IPS-18c (cell line): ENCODE measurements around the gene RNF151.

ENCODE experiments used
- H3K4me3 ChIP-seq: 2 replicates; pipeline ENCODE4 v1.7.0; 2013; ENCODE audit warnings: low read depth, mild to moderate bottlenecking, low read length, moderate library complexity; ENCODE audit not compliant: insufficient read depth
- H3K9me3 ChIP-seq: one replicate; pipeline ENCODE4 v1.6.1; 2013; ENCODE audit warnings: mild to moderate bottlenecking, low read length, moderate library complexity; ENCODE audit not compliant: control insufficient read depth, insufficient read depth

Gene RNF151

GRCh38 chr16:1993731-1994131 is 27.1 kb downstream of the RNF151 start:
- no peak overlapping the region for H3K4me3 ChIP-seq

DNA sequence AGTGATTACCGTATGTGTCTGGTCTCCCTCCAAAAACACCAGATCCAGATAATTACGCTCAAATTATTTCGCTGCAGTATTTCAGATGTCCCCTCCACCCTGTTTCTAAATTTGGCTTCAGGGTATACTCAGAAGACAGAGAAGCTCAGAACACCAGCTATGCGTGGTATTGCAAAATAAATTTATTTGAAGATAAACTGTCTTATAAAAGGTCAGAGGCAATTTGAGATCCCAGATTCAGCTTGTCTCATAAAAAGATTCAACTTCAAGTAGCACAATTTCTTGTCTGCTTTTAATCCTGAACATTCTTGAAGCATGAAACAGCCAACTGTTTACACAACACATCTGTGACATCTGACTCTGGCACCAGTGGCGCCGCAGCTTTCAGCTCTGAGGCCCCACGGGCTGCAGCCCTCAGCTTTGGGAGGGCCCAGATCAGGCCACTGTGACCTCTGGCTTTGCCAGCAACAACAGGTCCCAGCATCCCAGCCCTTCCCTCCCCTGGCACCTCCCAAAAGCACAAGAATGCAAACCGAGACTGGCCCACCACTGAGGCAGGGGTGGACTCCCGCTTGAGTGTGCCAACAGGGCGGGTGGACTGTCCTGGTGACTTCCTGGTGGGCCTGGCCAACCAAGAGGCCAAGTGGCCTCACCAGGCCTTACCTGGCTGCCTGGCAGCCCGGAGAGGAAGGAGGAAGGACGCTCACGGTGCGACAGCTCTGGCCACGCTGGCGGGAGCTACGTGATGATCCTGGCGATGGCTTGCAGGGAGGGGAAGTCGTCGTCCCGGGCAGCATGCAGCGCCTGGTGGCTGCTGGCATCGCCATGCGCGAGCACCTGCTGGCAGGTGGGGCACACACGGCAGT is 31.1 kb downstream of the RNF151 start:
- no peaks in the 10 kb centered on the region for H3K9me3 ChIP-seq
- H3K4me3 ChIP-seq: no peak overlapping the region

More at GRCh38 chr16:1993731-1994131, 27.1 kb downstream of the RNF151 start:
- H3K9me3 ChIP-seq: no peaks in the 10 kb centered on the region

- Histone ChIP-seq H3K9me3 (no peaks in the 10 kb centered on the region), H3K4me3 (no peak overlapping the region)
These were observed 31.7 kb downstream of the RNF151 start for GRCh38 chr16:1998360-1998835.

DNA sequence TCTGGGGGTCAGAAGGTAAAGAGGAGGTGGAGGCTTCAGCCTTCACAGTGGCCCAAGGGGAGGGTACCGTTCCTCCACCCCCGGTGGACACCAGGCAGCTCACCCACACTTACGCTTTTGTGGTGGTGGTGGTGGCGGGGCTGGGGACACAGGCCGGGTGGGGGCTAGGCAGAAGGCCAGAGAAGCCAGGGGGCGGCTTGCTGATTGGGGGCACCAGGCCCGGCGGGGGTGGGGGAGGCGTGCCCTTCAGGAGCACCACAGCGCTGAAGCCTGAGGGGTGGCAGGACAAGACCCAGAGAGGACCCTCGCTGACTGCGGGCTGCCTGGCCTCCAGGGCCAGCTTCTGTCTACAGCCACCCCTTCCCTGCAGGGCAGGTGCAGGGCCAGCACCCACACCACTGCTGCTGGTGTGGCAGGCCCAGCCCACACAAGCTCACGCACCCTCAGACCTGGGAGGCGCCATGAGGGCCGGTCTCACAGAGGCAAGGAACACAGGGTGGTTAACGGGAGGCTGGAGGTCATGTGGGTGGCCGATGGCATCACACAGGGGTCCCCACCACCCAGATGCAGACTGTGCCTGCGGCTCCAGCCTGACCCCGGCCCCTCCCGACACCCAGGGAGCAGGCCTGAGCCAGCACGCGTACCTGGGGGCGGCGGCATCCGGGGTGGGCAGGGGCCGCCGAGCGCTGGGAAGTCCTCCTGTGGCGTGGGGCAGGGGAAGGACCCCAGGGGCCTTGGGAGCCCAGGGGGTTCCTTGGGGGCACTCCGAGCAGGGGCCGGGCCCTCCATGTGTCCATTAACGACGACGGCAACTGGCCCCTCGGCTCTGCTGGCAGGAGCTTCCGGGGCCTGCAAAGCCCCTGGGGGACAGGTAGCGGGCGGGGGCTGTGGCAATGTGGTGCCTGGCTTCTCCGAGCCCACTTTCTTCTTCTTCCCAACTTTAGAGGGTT is 32.5 kb downstream of the RNF151 start:
- no peak overlapping the region for H3K4me3 ChIP-seq
- no peaks in the 10 kb centered on the region for H3K9me3 ChIP-seq

GRCh38 chr16:1999866-2000514 is 33.3 kb downstream of the RNF151 start:
- Histone ChIP-seq H3K9me3 (no peaks in the 10 kb centered on the region), H3K4me3 (no peak overlapping the region)

- no peaks in the 10 kb centered on the region for H3K9me3 ChIP-seq
- no peak overlapping the region for H3K4me3 ChIP-seq
These were observed 34.4 kb downstream of the RNF151 start for GRCh38 chr16:2001035-2001434.

DNA sequence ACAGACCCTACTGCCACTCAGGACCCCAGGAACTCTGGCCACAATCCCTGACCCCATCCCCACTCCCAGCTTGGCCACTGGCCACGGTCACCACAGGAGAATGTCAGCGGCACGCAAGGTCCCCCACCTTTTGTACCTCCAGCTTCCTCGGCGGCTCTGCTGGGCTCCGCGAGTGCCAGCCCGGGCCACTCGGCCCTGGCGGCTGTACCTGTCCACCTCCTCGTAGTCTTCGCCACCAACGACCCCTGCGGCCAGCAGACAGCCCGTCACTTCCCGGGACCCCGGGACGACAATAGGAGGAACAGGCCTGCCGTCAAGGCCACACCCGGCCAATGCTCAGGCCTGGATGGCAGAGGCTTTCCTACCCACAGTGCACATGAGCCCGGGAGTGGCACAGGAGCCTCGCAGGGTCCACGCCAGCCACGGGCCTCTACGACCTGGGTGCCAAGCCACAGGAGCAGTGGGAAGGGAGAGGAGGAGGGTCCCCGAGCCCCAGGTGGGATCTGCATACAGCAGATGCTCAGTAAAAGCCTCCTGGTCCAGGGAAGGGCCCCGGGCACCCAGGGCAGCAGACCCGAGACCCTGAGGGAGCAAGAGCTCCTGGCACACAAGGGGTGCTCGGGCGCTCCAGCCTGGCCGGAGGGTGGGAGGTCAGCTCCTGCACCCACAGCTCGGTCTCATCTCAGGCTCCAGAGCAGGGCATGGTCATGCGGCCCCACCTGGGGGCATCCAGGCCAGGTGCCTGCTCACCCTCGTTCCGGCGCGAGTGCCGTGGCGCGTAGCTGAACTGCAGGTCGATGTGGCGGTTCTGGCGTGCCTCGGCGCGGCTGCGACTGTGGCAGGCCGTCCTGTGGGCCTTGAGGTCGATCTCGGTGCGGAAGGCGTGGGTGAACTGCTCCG is 35.0 kb downstream of the RNF151 start:
- Histone ChIP-seq H3K9me3 (no peaks in the 10 kb centered on the region), H3K4me3 (no peak overlapping the region)

DNA sequence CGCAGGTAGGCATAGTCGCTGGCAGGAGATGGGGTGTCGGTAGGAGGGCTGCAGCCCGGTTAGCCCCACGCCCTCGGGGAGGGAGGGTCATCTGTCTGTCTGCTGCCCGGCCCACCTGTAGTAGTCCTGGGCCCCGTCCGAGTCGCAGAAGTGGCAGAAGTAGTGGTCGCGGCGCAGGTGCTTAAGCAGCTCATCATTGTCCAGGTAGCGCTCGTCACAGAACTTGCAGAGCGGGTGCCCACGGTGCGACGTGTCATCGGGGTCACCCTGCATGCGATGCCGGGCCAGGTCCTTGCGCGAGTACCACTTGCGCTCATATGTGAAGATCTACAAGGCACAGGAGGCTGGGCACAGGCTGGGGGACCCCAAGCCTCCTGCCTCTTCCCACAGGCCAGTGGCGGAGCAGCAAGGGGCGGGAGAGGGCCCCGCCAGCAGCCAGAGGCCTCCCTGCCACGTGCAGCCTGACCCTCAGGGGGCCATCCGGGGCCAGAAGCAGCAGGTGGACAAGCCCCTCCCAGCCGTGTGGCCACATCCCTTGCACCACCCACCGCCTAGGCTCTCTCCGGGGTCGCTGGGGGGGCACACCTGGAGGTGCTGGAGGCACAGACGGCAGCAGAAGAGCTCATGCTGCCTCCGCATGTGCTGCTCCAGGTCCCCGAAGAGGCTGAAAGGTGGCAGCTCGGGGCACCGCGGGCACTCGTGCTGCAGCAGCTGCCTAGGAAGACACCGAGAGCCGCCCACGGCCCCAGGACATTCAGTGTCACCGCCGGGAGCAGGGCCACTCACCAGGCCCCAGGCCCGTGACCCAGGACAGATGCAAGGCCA is 36.0 kb downstream of the RNF151 start:
- Histone ChIP-seq H3K4me3 (no peak overlapping the region), H3K9me3 (no peaks in the 10 kb centered on the region)

- H3K9me3 ChIP-seq: no peaks in the 10 kb centered on the region
- no peak overlapping the region for H3K4me3 ChIP-seq
These were observed 36.7 kb downstream of the RNF151 start for GRCh38 chr16:2003231-2003826.

DNA sequence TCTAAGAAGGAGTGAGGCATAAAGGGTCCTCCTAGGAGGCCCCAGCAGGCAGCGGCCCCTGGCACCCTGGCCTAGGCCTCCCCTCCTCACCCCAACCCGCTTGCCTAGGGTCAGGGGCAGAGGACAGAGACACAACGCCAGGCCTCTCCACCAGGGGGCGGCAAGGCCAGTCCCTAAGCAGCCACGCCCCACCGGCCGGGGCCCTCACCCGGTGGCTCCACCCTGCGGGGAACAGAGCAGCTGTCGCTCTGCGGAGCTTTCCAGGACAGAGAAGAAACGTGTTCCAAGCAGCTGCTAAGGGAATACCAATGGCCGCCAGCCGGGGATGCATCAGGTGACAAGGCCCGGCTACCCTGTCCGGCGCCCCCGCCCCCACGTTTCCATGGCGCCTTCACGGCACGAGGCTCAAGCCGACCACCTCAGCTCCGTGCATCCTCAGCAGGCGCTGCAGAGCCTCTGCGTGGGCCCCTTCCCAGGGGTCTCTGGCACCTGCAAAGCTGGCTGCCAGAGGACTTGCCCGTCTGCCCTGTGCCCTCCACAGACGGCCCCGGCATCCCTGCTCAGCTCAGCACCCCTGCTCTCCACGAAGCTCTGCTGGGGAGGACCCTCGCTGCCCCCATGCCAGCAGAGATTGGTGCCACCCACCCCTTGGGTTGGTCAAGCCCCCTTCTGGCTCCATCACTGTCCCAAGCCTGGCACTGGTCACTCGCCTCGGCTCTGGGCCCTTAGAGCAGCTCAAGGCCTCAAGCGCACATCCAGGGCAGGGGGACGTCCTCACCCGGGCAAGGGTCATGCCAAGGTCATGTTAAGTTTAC is 37.4 kb downstream of the RNF151 start:
- Histone ChIP-seq H3K4me3 (peak overlapping the region; percentile 6; the same call in 1 of the 2 replicates), H3K9me3 (no peaks in the 10 kb centered on the region)

DNA sequence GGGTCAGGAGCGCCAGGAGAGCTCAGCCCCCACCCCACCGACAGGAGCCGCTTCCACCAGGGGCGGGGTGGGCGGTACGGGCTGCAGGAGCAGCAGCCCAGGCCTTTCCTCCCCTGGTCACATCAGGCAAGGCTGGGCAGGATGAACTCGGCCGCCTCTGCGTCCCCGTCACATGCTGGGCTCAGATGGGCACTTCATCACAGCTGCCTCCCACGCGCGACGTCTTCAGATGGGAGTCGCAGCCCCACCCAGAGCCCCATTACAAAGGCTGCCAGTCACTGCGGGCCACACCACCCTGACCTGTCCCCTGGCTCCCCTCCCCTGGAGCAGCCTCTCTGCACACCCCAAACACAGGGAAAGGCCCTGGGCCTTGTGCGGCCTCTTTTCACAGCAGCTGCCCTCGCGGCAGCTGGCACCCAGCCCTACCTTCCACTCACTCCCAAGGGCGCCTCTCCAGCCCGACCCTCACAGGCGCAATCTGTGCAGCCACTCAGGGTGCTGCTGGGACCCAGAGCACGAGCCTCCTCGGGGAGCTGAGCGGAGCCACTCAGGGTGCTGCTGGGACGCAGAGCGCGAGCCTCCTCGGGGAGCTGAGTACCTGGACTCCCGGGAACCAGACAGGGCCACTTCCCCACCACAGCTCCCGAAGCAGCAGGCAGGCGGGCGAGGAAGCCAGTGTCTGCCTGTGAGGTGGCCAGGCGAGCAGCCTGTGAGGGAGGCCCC is 38.3 kb downstream of the RNF151 start:
- H3K9me3 ChIP-seq: no peaks in the 10 kb centered on the region
- H3K4me3 ChIP-seq: no peak overlapping the region

- no peak overlapping the region for H3K4me3 ChIP-seq
- H3K9me3 ChIP-seq: no peaks in the 10 kb centered on the region
These were observed 39.0 kb downstream of the RNF151 start for GRCh38 chr16:2005646-2006045.

DNA sequence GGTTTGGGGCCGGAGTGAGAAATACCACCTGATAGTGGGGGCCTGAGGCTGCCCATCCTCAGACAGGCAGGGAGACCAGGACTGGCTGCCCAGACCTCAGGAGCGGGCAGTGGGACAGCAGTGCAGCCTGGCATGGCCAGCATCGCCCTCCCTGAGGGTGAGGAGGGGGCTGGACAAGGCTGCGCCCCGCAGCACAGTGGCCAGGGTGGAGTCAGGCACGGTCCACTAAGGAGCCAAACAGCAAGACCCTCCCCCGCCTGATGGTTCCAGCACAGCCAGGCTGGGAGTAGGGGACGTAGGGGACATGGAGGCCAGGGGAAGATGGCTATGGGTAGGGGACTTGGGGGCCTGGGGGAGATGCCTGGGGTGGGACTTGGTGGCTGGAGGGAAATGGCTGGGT is 39.7 kb downstream of the RNF151 start:
- no peak overlapping the region for H3K4me3 ChIP-seq
- H3K9me3 ChIP-seq: no peaks in the 10 kb centered on the region
